ENCODE results near the gene MMUT.

DNA sequence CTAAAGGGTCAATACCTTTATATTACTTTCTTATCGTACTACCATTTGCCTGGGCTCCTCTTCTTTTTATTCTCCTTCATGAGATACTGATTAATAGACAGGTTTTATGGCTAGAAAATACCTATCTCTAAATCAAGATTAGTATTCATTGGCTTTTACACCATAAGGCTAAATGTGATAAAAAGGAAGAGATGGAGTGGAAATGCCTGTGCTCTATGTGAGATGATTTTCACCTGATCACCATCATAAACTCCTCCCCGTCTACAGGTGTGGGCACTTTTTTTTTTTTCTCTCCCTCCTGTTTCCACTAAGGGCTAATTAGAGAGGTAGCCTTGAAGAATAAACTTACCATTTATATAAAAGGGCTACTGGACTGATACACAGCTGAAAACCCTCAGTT, 36.6 kb upstream of the MMUT start, which contains the start of gene GLYATL3:
- TF ChIP-seq, protein P1, sequence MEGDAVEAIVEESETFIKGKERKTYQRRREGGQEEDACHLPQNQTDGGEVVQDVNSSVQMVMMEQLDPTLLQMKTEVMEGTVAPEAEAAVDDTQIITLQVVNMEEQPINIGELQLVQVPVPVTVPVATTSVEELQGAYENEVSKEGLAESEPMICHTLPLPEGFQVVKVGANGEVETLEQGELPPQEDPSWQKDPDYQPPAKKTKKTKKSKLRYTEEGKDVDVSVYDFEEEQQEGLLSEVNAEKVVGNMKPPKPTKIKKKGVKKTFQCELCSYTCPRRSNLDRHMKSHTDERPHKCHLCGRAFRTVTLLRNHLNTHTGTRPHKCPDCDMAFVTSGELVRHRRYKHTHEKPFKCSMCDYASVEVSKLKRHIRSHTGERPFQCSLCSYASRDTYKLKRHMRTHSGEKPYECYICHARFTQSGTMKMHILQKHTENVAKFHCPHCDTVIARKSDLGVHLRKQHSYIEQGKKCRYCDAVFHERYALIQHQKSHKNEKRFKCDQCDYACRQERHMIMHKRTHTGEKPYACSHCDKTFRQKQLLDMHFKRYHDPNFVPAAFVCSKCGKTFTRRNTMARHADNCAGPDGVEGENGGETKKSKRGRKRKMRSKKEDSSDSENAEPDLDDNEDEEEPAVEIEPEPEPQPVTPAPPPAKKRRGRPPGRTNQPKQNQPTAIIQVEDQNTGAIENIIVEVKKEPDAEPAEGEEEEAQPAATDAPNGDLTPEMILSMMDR (IDR thresholded peaks at IDR 0.05; ENCODE audit: borderline replicate concordance, extremely low read depth, low read length, poor library complexity, severe bottlenecking) = no peak
- TF ChIP-seq EZH2 (IDR thresholded peaks at IDR 0.05; ENCODE audit: borderline replicate concordance, low read depth, low read length, severe bottlenecking) = no peak
